OCI-LY7 (cell line): Measurements from ENCODE around the gene CADM2.

ENCODE experiments used
- CTCF ChIP-seq: fragments of 200-600 bp; sonication (generic); conservative IDR thresholded peaks from 2 replicates; pipeline ENCODE4 v1.5.1; 2014; ENCODE audit warnings: mild to moderate bottlenecking, antibody characterized with exemption, low read length, moderate library complexity, mixed read lengths
- EZH2phosphoT487 ChIP-seq: fragments of 200-600 bp; sonication (generic); IDR thresholded peaks from 2 replicates; pipeline ENCODE4 v1.6.1; 2018; ENCODE audit warnings: low read depth, borderline replicate concordance, mild to moderate bottlenecking, mixed run types, antibody characterized with exemption, low read length, moderate library complexity, mixed read lengths

- TF ChIP-seq CTCF: no peak
- TF ChIP-seq EZH2phosphoT487: no peak
Measured at GRCh38 chr3:85142626-85143025, 183.8 kb downstream of the CADM2 start.
